GM19438 (cell line): ENCODE data around the gene SH2D4B.
A peak's percentile ranks its signal among the peaks of the same experiment; 100 is the strongest.

Experiments used
- ATAC-seq: cut with Tn5 transposase; IDR thresholded peaks from one replicate; pipeline ENCODE4 v1.9.1; 2021; ENCODE audit warnings: low read depth; ENCODE audit not compliant: unreplicated experiment

SH2D4B gene

DNA sequence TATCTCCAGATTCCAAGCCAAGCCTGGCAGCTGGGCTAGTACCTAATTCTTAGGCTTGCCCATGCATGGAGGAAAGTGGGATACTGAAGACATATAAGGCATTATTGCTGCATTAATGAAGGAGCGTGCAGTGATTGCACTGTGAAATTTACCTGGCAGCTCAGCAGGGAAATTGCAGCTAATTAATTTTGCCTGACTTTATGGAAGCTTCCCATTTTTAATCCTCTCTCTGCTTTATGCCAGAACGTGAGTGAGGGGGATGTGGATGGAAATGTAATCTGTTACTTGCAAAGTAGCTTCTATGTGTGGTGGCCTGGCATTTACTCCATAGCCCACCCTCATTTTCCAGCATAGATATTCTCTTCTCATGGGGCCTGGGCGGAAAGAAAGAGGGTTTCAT, 134.9 kb downstream of the SH2D4B start:
- no peak for ATAC-seq

DNA sequence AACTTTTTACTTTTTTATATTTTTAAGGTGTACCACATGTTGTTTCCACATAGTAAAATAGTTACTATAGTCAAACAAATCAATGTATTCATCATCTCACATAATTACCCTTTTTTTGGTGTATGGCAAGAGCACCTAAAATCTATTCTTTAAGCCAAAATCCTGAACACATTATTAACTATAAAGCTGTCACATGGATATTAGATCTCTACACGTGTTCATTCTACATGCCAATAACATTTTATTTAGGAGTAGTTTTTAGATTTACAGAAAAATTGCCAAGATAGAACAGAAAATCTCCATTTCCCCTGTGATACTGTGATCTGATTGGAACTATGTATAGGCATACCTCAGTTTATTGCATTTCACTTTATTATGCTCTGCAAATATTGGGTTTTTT, 137.1 kb downstream of the SH2D4B start:
- no peak for ATAC-seq

DNA sequence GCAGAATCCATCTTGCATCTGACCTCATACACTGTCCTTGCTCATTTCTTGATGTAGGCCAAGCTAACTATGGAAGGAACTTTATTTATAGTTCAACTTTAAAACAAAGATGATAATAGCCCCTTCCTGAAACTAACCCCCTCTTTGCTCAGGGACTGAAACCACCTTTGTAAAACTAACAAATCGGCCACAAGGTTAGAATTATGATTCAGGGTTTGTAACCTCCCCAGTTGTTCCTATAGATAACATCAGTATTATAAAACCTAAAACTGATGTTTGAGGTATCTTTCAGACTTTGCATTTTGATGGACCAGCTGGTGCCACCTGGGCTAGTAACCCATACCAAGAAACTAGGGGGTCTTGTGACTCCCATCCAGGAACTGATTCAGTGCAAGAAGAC, 143.4 kb downstream of the SH2D4B start:
- ATAC-seq, result no peak

DNA sequence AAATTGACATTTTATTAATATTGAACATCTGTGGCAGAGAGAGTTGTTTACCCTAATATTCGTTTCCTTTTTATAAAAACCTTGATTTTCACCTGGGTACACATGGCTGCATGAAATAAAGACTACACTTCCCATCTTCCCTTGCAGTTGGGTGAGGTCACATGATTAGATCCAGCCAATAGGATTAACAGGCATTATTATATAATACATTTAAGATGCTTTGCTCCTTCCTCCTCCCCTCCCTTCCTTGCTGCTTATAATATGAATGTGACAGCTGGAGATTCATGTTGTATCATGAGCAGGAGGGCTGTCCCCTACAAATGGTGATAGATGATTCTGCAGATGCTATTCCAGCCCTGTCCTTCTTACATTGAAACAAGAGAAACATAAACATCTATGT, 146.6 kb downstream of the SH2D4B start:
- ATAC-seq, result peak; percentile 91

DNA sequence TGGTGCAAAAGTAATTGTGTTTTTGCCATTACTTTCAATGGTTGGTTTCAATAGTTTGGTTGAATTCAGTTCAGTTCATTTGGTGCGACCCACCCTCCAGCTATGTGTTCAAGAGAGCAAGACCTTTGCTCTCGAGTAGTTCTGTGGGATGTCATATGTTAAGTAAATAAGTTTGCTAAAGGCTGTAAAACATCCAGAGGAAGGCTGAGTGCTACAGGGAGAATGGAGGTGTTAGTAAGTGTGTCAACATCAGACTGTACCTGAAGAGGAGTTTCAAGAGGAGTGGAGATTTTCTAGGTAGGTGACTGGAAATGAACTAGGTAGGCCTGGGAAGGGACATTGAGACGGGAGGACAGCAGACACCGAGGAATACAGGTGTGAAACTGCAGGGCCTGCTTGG, 147.7 kb downstream of the SH2D4B start:
- no peak for ATAC-seq

DNA sequence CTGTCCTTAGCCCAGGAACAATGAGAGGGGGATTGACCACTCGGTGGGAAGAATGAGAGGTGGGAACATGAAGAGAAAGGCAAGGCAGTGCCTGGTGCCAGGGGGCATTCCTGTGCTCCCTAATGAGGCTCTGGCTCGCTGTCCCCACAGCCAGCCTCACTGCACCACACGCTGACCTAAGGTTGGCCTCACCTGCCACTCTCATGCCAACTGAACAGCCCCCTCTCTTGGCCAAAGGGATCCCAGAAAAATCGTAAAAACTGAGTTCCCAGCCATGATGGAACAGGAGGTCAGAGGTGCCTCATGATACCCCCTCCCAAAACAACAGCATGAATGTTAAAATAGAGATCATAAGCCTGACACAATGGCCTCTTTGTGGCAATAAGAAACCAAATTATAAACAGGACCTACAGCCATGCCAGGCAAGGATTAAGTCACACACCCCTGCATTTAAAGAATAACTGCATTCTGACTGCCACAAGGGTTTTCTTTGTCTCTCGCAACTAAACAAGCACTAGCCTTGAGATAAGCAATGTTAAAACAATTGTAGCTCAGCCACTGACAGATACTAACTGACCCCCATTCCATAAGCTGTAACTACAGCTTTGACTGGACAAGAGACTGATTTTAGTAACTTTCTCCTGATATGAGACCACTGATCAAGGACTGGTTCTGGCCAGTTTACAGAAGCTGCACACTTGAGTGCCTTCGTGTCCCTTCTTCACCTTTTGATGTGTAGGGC, 149.2 kb downstream of the SH2D4B start:
- no peak for ATAC-seq

DNA sequence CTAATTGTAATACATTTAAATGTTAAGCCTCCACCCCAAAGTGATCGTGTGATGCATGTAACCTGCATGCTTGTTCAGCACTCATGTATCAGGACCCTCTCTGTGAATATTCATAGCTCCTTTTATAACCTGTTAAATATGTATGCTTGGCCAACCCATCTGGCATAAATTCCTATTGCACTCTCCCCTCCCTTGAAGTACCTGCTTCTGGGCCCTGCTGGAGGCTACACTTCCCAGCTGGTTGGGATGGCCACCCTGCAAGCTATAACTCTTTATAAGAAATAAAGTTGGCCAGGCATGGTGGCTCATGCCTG, 149.7 kb downstream of the SH2D4B start:
- no peak for ATAC-seq

DNA sequence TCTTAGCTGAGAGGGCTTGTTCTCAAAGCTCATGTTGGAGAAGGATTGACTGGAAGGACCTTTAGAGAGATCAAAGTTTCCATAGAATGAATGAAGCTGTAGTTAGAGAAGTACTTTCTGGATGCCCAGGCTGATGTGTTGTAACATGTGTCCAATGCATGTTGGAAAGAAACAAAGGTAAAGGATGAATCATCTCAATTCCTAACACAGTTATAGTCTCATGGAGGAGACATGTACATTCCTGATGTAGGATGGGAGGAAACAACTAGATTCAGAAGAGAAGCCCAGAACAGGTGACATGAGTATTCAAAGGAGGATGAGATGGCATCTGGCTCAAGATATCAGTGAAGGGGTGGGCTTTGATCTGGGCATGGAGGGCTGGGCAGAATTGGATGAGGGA, 152.7 kb downstream of the SH2D4B start:
- ATAC-seq, result no peak

DNA sequence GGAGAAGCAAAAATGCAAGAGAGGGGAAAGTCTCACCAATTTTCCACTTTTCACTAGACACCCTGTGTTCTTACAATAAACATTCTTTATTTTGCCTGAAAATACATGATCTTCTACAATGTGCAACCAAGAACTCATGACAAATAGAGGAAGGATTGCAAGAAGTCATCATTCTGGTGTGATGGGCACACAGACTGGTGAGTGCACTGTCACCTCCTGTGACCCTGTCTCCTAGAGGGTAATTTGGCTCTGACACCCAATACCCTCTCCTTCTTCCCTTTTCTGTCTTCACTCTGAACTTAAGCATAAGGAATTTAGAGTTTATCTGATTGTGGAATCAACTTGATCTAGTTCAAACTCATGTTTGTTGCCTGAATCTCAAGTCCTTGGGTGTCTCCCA, 153.7 kb downstream of the SH2D4B start:
- ATAC-seq, result no peak

DNA sequence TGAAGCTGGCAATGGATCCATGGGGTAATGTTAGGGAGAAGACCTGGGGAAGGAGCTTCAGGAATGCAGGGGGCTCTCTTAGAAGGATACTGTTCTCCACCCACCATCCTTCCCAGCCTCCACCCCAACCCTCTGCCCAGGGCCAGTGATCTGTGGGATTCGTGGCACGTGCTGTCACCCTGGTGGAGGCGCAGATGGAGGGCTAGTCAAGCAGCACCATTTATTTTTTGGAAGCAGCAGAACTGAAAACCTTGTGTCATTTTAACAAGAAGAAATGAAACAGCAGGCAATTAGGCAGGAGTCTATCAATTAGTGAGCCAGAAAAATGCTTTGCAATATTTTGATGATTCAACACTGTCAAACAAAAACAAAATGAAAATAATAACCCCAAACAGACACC, 155.9 kb downstream of the SH2D4B start:
- ATAC-seq, result no peak

DNA sequence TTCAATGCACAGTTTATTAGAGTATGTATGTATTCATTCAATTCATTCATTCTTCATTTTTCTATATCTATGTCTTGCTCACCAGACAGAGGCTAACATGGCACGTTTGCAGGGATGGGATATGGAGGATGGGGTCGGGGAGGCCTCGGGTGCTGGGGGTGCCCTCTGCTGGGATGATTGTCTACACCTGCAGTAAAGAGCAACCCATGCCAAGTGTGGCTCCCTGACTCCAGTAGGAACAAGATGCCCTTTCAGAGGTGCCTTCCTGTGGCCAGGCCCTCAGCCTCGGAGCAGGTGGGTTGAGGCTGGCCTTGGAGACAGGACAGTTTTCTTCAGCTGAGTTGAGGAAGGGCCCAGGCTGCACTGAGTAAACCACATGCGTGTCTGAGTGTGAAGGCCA, 157.2 kb downstream of the SH2D4B start:
- no peak for ATAC-seq
